GM12878 (cell line): Measurements from ENCODE around the gene TSHZ2.

Experiments
- CHD4 ChIP-seq: fragments of 200-600 bp; sonication (generic); IDR thresholded peaks from 2 replicates; pipeline ENCODE4 v1.6.1; 2016; ENCODE audit warnings: mild to moderate bottlenecking
- KLF5 ChIP-seq: fragments of 450-650 bp; IDR thresholded peaks from 2 replicates; pipeline ENCODE4 v1.6.1; 2014; ENCODE audit warnings: mild to moderate bottlenecking; ENCODE audit not compliant: partially characterized antibody
- NBN ChIP-seq: fragments of 450-650 bp; IDR thresholded peaks from 2 replicates; pipeline ENCODE4 v1.6.1; 2016
- POLR2A ChIP-seq: IDR thresholded peaks from 2 replicates; pipeline ENCODE4 v1.6.1; 2011; ENCODE audit warnings: low read depth, mild to moderate bottlenecking, low read length
- POLR2AphosphoS5 ChIP-seq: IDR thresholded peaks from 2 replicates; pipeline ENCODE4 v1.6.1; 2011; ENCODE audit warnings: mild to moderate bottlenecking, low read length, inconsistent platforms
- YY1 ChIP-seq: IDR thresholded peaks from 2 replicates; pipeline ENCODE4 v1.6.1; 2011; ENCODE audit warnings: low read depth, mild to moderate bottlenecking, low read length
- TF ChIP-seq, protein P1 (sequence below): fragments of 150-350 bp; IDR thresholded peaks from 2 replicates; pipeline ENCODE4 v1.6.1; 2016; ENCODE audit warnings: low read depth, low read length
- TF ChIP-seq, protein P2 (sequence below): fragments of 450-650 bp; conservative IDR thresholded peaks from 2 replicates; pipeline ENCODE4 v1.6.1; 2017; ENCODE audit warnings: mild to moderate bottlenecking, moderate library complexity
- TF ChIP-seq, protein P3 (sequence below), 3 experiments: IDR thresholded peaks in 2 of 3; conservative IDR thresholded peaks in 1 of 3; 2 replicates each; pipeline ENCODE4 v1.5.1; 2011; ENCODE audit warnings: low read depth in 3 of 3, low read length in 3 of 3, mild to moderate bottlenecking in 3 of 3, control low read depth in 2 of 3, moderate library complexity in 2 of 3, inconsistent platforms in 1 of 3, mixed read lengths in 1 of 3; ENCODE audit not compliant: control insufficient read depth in 2 of 3, insufficient read depth in 1 of 3; ENCODE audit errors: extremely low read depth in 1 of 3

DNA sequence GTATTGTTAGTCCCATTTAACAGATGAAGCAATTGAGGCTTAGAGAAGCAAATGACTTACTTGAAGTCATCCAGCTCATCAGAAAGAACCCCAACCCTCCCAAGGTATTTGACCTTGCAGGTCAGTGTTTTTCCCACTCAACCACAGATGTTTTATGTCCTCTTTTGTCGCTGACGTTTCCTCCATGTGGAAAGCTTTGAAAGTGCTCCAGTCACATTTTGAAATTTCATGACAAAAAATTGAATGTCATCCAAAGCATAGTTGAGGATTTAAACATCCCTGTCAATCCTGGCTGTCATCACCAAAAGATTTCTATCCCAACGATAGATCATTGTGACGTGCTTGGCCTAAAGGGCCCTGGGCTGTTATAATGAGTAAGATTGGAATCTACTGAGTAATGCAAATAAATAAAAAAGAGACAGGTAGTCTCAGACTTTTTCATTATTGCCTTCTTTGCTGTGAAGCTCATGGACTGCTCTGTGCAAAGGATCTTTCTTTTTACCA lies 102.7 kb downstream of the TSHZ2 start:
- TF ChIP-seq CHD4 = no peak
- TF ChIP-seq YY1 = no peak
- TF ChIP-seq NBN = no peak
- no peak for TF ChIP-seq POLR2A
- TF ChIP-seq, protein P1, sequence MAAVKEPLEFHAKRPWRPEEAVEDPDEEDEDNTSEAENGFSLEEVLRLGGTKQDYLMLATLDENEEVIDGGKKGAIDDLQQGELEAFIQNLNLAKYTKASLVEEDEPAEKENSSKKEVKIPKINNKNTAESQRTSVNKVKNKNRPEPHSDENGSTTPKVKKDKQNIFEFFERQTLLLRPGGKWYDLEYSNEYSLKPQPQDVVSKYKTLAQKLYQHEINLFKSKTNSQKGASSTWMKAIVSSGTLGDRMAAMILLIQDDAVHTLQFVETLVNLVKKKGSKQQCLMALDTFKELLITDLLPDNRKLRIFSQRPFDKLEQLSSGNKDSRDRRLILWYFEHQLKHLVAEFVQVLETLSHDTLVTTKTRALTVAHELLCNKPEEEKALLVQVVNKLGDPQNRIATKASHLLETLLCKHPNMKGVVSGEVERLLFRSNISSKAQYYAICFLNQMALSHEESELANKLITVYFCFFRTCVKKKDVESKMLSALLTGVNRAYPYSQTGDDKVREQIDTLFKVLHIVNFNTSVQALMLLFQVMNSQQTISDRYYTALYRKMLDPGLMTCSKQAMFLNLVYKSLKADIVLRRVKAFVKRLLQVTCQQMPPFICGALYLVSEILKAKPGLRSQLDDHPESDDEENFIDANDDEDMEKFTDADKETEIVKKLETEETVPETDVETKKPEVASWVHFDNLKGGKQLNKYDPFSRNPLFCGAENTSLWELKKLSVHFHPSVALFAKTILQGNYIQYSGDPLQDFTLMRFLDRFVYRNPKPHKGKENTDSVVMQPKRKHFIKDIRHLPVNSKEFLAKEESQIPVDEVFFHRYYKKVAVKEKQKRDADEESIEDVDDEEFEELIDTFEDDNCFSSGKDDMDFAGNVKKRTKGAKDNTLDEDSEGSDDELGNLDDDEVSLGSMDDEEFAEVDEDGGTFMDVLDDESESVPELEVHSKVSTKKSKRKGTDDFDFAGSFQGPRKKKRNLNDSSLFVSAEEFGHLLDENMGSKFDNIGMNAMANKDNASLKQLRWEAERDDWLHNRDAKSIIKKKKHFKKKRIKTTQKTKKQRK = no peak
- no peak for TF ChIP-seq POLR2AphosphoS5
- TF ChIP-seq, protein P2, sequence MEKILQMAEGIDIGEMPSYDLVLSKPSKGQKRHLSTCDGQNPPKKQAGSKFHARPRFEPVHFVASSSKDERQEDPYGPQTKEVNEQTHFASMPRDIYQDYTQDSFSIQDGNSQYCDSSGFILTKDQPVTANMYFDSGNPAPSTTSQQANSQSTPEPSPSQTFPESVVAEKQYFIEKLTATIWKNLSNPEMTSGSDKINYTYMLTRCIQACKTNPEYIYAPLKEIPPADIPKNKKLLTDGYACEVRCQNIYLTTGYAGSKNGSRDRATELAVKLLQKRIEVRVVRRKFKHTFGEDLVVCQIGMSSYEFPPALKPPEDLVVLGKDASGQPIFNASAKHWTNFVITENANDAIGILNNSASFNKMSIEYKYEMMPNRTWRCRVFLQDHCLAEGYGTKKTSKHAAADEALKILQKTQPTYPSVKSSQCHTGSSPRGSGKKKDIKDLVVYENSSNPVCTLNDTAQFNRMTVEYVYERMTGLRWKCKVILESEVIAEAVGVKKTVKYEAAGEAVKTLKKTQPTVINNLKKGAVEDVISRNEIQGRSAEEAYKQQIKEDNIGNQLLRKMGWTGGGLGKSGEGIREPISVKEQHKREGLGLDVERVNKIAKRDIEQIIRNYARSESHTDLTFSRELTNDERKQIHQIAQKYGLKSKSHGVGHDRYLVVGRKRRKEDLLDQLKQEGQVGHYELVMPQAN = no peak
- TF ChIP-seq, protein P3, sequence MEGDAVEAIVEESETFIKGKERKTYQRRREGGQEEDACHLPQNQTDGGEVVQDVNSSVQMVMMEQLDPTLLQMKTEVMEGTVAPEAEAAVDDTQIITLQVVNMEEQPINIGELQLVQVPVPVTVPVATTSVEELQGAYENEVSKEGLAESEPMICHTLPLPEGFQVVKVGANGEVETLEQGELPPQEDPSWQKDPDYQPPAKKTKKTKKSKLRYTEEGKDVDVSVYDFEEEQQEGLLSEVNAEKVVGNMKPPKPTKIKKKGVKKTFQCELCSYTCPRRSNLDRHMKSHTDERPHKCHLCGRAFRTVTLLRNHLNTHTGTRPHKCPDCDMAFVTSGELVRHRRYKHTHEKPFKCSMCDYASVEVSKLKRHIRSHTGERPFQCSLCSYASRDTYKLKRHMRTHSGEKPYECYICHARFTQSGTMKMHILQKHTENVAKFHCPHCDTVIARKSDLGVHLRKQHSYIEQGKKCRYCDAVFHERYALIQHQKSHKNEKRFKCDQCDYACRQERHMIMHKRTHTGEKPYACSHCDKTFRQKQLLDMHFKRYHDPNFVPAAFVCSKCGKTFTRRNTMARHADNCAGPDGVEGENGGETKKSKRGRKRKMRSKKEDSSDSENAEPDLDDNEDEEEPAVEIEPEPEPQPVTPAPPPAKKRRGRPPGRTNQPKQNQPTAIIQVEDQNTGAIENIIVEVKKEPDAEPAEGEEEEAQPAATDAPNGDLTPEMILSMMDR (IDR thresholded peaks at IDR 0.05 in 2 of 3, conservative IDR thresholded peaks at IDR 0.05 in 1 of 3; ENCODE audit: control insufficient read depth in 2 of 3, extremely low read depth in 1 of 3, insufficient read depth in 1 of 3, low read depth in 3 of 3, low read length in 3 of 3) = no peak
- no peak for TF ChIP-seq KLF5
